Stimulated activated CD8-positive, alpha-beta memory T cell treated with anti-CD3 and anti-CD28 coated beads, Interleukin-4, amount 100 ng/mL, for 48 hours (primary cell): ENCODE measurements around the gene ALK.

Source experiments
- DNase-seq: peaks from one replicate; pipeline ENCODE4 v3.0.0-alpha.2; 2020

Gene ALK

GRCh38 chr2:29392774-29393173 is 528.6 kb downstream of the ALK start:
- DNase-seq, result no peak

- no peak for DNase-seq
These were observed 531.2 kb downstream of the ALK start for GRCh38 chr2:29390136-29390535.

- no peak for DNase-seq
These were observed 531.7 kb downstream of the ALK start for GRCh38 chr2:29389686-29390085.

GRCh38 chr2:29388071-29388470 is 533.3 kb downstream of the ALK start:
- no peak for DNase-seq

GRCh38 chr2:29382486-29382885 is 538.9 kb downstream of the ALK start:
- no peak for DNase-seq

GRCh38 chr2:29377788-29378187 is 543.6 kb downstream of the ALK start:
- no peak for DNase-seq

- no peak for DNase-seq
These were observed 544.8 kb downstream of the ALK start for GRCh38 chr2:29376541-29376940.

GRCh38 chr2:29375843-29376242 is 545.5 kb downstream of the ALK start:
- no peak for DNase-seq

GRCh38 chr2:29374823-29375222 is 546.6 kb downstream of the ALK start:
- no peak for DNase-seq

- no peak for DNase-seq
These were observed 547.5 kb downstream of the ALK start for GRCh38 chr2:29373870-29374269.

GRCh38 chr2:29372185-29372584 is 549.2 kb downstream of the ALK start:
- no peak for DNase-seq

- no peak for DNase-seq
These were observed 550.7 kb downstream of the ALK start for GRCh38 chr2:29370581-29371125.

- DNase-seq, result no peak
These were observed 551.2 kb downstream of the ALK start for GRCh38 chr2:29370173-29370572.

- no peak for DNase-seq
These were observed 552.7 kb downstream of the ALK start for GRCh38 chr2:29368659-29369040.

- no peak for DNase-seq
These were observed 553.3 kb downstream of the ALK start for GRCh38 chr2:29367986-29368658.

- no peak for DNase-seq
These were observed 558.3 kb downstream of the ALK start for GRCh38 chr2:29363111-29363510.

GRCh38 chr2:29361231-29361630 is 560.2 kb downstream of the ALK start:
- no peak for DNase-seq

- no peak for DNase-seq
These were observed 561.2 kb downstream of the ALK start for GRCh38 chr2:29360016-29360784.

- no peak for DNase-seq
These were observed 567.9 kb downstream of the ALK start for GRCh38 chr2:29353403-29353991.

GRCh38 chr2:29351916-29352591 is 569.3 kb downstream of the ALK start:
- DNase-seq, result no peak

GRCh38 chr2:29351248-29351647 is 570.1 kb downstream of the ALK start:
- no peak for DNase-seq

GRCh38 chr2:29349316-29350030 is 571.9 kb downstream of the ALK start:
- DNase-seq, result no peak
